ENCODE data around the gene SLC25A38. TPM values are rescaled to one million over a fixed set of nuclear protein-coding genes. Genes with fewer than 3 reads are reported as not detected.

The SLC25A38 gene
- total RNA-seq, 1 donor from 2014 or later: 19.3 TPM

GRCh38 chr3:39434574-39434973 is 51.4 kb downstream of the SLC25A38 start:
- Mint-ChIP-seq H3K27ac (no peak overlapping the region), H3K27me3 (ENCODE audit: insufficient read depth, low read depth) (peaks cover 2% of the 10 kb centered on the region), H3K9me3 (no peaks in the 10 kb centered on the region), H3K4me1 (no peaks in the 10 kb centered on the region), H3K36me3 (no peaks in the 10 kb centered on the region), H3K4me3 (no peak overlapping the region)
- H3K4me2 ChIP-seq: no peak overlapping the region
- no peaks in the 10 kb centered on the region for H4K20me1 ChIP-seq (ENCODE audit: low read depth)
- H3K27ac ChIP-seq: no peak overlapping the region
- no peak overlapping the region for H3K9ac ChIP-seq
- DNase-seq (ENCODE audit: low spot score): no peak
- H3K79me2 ChIP-seq (ENCODE audit: low read depth): no peaks in the 10 kb centered on the region
- H3K27me3 ChIP-seq: no peaks in the 10 kb centered on the region
- no peaks in the 10 kb centered on the region for H3K9me3 ChIP-seq (ENCODE audit: low read depth)
- H3K4me1 ChIP-seq: no peaks in the 10 kb centered on the region
- no peak overlapping the region for H3K4me3 ChIP-seq
- H2AFZ ChIP-seq (replicated peaks): no peak overlapping the region
- no peaks in the 10 kb centered on the region for H3F3A ChIP-seq (ENCODE audit: low read depth)
- H3K36me3 ChIP-seq: no peaks in the 10 kb centered on the region
- TF ChIP-seq EZH2 (IDR thresholded peaks at IDR 0.05) (no peak), EZH2phosphoT487 (IDR thresholded peaks at IDR 0.05) (no peak)
- TF ChIP-seq, protein P1, sequence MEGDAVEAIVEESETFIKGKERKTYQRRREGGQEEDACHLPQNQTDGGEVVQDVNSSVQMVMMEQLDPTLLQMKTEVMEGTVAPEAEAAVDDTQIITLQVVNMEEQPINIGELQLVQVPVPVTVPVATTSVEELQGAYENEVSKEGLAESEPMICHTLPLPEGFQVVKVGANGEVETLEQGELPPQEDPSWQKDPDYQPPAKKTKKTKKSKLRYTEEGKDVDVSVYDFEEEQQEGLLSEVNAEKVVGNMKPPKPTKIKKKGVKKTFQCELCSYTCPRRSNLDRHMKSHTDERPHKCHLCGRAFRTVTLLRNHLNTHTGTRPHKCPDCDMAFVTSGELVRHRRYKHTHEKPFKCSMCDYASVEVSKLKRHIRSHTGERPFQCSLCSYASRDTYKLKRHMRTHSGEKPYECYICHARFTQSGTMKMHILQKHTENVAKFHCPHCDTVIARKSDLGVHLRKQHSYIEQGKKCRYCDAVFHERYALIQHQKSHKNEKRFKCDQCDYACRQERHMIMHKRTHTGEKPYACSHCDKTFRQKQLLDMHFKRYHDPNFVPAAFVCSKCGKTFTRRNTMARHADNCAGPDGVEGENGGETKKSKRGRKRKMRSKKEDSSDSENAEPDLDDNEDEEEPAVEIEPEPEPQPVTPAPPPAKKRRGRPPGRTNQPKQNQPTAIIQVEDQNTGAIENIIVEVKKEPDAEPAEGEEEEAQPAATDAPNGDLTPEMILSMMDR (IDR thresholded peaks at IDR 0.05): no peak

- H3K4me3 ChIP-seq: no peak overlapping the region
- H2AFZ ChIP-seq (replicated peaks): no peak overlapping the region
- no peaks in the 10 kb centered on the region for H3K9me3 ChIP-seq (ENCODE audit: low read depth)
- no peaks in the 10 kb centered on the region for H3K4me1 ChIP-seq
- Mint-ChIP-seq H3K36me3 (no peaks in the 10 kb centered on the region), H3K27me3 (ENCODE audit: insufficient read depth, low read depth) (peaks cover 2% of the 10 kb centered on the region), H3K9me3 (no peaks in the 10 kb centered on the region), H3K27ac (no peak overlapping the region), H3K4me3 (no peak overlapping the region), H3K4me1 (no peaks in the 10 kb centered on the region)
- H3K79me2 ChIP-seq (ENCODE audit: low read depth): no peaks in the 10 kb centered on the region
- H3F3A ChIP-seq (ENCODE audit: low read depth): no peaks in the 10 kb centered on the region
- H3K27ac ChIP-seq: no peak overlapping the region
- H3K27me3 ChIP-seq: no peaks in the 10 kb centered on the region
- TF ChIP-seq, protein P1 (IDR thresholded peaks at IDR 0.05): no peak
- TF ChIP-seq EZH2phosphoT487 (IDR thresholded peaks at IDR 0.05): no peak
- no peak overlapping the region for H3K9ac ChIP-seq
- no peak for DNase-seq (ENCODE audit: low spot score)
- no peak overlapping the region for H3K4me2 ChIP-seq
- no peaks in the 10 kb centered on the region for H3K36me3 ChIP-seq
- no peaks in the 10 kb centered on the region for H4K20me1 ChIP-seq (ENCODE audit: low read depth)
Observed at GRCh38 chr3:39435006-39435748, 52.0 kb downstream of the SLC25A38 start.

DNA sequence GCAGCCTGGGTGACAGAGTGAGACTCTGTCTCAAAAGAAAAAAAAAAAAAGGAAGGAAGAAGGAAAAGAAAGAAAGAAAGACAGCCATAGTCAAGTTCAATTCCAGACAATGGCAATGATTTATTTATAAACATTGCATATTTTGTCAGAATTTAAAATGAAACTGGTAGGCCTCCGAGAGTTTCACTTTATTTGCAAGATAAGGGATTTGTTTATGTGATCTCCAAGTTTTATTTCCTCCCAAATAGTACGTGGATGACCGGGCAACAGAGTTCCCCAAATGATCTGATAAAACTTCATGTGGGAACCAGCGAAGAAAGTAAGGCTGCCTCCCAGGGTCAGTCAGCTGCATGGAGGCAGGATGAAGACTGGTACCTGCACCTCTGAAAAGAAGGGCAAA is 55.7 kb downstream of the SLC25A38 start:
- Mint-ChIP-seq H3K27me3 (ENCODE audit: insufficient read depth, low read depth) (no peaks in the 10 kb centered on the region), H3K36me3 (no peaks in the 10 kb centered on the region), H3K27ac (no peak overlapping the region), H3K9me3 (no peaks in the 10 kb centered on the region), H3K4me3 (no peak overlapping the region), H3K4me1 (no peaks in the 10 kb centered on the region)
- Histone ChIP-seq H3K9me3 (ENCODE audit: low read depth) (no peaks in the 10 kb centered on the region), H3K79me2 (ENCODE audit: low read depth) (no peaks in the 10 kb centered on the region), H3K27me3 (no peaks in the 10 kb centered on the region), H3F3A (ENCODE audit: low read depth) (no peaks in the 10 kb centered on the region), H3K4me1 (no peaks in the 10 kb centered on the region), H3K36me3 (no peaks in the 10 kb centered on the region), H3K4me3 (no peak overlapping the region), H3K27ac (no peak overlapping the region), H2AFZ (replicated peaks) (no peak overlapping the region), H3K4me2 (no peak overlapping the region), H3K9ac (no peak overlapping the region), H4K20me1 (ENCODE audit: low read depth) (no peaks in the 10 kb centered on the region)
- DNase-seq (ENCODE audit: low spot score): no peak
- TF ChIP-seq, protein P1 (IDR thresholded peaks at IDR 0.05): no peak
- no peak for TF ChIP-seq EZH2 (IDR thresholded peaks at IDR 0.05)
- no peak for TF ChIP-seq EZH2phosphoT487 (IDR thresholded peaks at IDR 0.05)

Data from neural progenitor cell (in vitro differentiated cells).